Measurements from ENCODE around the gene PPP2R5D.

Gene PPP2R5D

GRCh38 chr6:43038727-43039126 is 54.4 kb downstream of the PPP2R5D start:
- no peak for TF ChIP-seq REST (IDR thresholded peaks at IDR 0.05; ENCODE audit: insufficient read depth in 1 of 2, low read depth in 2 of 2, low read length in 2 of 2)
- TF ChIP-seq TAF1 (IDR thresholded peaks at IDR 0.05; ENCODE audit: borderline replicate concordance, insufficient read depth, low read length): no peak
- no peak for TF ChIP-seq POLR2AphosphoS5 (IDR thresholded peaks at IDR 0.05; ENCODE audit: low read depth, low read length)
- no peak for TF ChIP-seq SIN3A (IDR thresholded peaks at IDR 0.05; ENCODE audit: borderline replicate concordance, insufficient read depth, low read length)
- no peak for TF ChIP-seq FOXP2 (optimal IDR thresholded peaks at IDR 0.05; ENCODE audit: borderline replicate concordance, extremely low read depth, extremely low read length, insufficient read depth)

- TF ChIP-seq POLR2AphosphoS5 (IDR thresholded peaks at IDR 0.05; ENCODE audit: low read depth, low read length): no peak
- no peak for TF ChIP-seq FOXP2 (optimal IDR thresholded peaks at IDR 0.05; ENCODE audit: borderline replicate concordance, extremely low read depth, extremely low read length, insufficient read depth)
- TF ChIP-seq SIN3A (IDR thresholded peaks at IDR 0.05; ENCODE audit: borderline replicate concordance, insufficient read depth, low read length): no peak
- no peak for TF ChIP-seq REST (IDR thresholded peaks at IDR 0.05; ENCODE audit: insufficient read depth in 1 of 2, low read depth in 2 of 2, low read length in 2 of 2)
- no peak for TF ChIP-seq TAF1 (IDR thresholded peaks at IDR 0.05; ENCODE audit: borderline replicate concordance, insufficient read depth, low read length)
These were observed 56.3 kb downstream of the PPP2R5D start for GRCh38 chr6:43040542-43041257.

GRCh38 chr6:43043310-43043709 is 58.9 kb downstream of the PPP2R5D start:
- TF ChIP-seq FOXP2 (optimal IDR thresholded peaks at IDR 0.05; ENCODE audit: borderline replicate concordance, extremely low read depth, extremely low read length, insufficient read depth): no peak
- TF ChIP-seq REST (IDR thresholded peaks at IDR 0.05; ENCODE audit: insufficient read depth in 1 of 2, low read depth in 2 of 2, low read length in 2 of 2): no peak
- TF ChIP-seq POLR2AphosphoS5 (IDR thresholded peaks at IDR 0.05; ENCODE audit: low read depth, low read length): no peak
- TF ChIP-seq SIN3A (IDR thresholded peaks at IDR 0.05; ENCODE audit: borderline replicate concordance, insufficient read depth, low read length): no peak
- no peak for TF ChIP-seq TAF1 (IDR thresholded peaks at IDR 0.05; ENCODE audit: borderline replicate concordance, insufficient read depth, low read length)

- no peak for TF ChIP-seq TAF1 (IDR thresholded peaks at IDR 0.05; ENCODE audit: borderline replicate concordance, insufficient read depth, low read length)
- TF ChIP-seq REST (IDR thresholded peaks at IDR 0.05; ENCODE audit: insufficient read depth in 1 of 2, low read depth in 2 of 2, low read length in 2 of 2): no peak
- TF ChIP-seq SIN3A (IDR thresholded peaks at IDR 0.05; ENCODE audit: borderline replicate concordance, insufficient read depth, low read length): no peak
- TF ChIP-seq POLR2AphosphoS5 (IDR thresholded peaks at IDR 0.05; ENCODE audit: low read depth, low read length): no peak
- TF ChIP-seq FOXP2 (optimal IDR thresholded peaks at IDR 0.05; ENCODE audit: borderline replicate concordance, extremely low read depth, extremely low read length, insufficient read depth): no peak
These were observed 61.1 kb downstream of the PPP2R5D start for GRCh38 chr6:43045371-43045930.

Data from PFSK-1 (cell line).